Fibroblast of lung (primary cell): ENCODE results near the gene CTDSP2. TPM values are rescaled to one million over a fixed set of nuclear protein-coding genes. Genes with fewer than 3 reads are reported as not detected.

ENCODE experiments used
- DNase-seq, 2 donors: peaks; one replicate each; pipeline versions ENCODE4 v3.0.0 to v3.0.0-alpha.2; 2010; ENCODE audit warnings: low read depth in 2 of 2
- H2AFZ ChIP-seq: 2 replicates; pipeline ENCODE4 v1.5.1; 2012; ENCODE audit warnings: low read length, control low read depth, inconsistent platforms
- H3K27ac ChIP-seq: 2 replicates; pipeline ENCODE4 v1.5.1; 2011; ENCODE audit warnings: low read length, control low read depth; ENCODE audit not compliant: insufficient read depth
- H3K27me3 ChIP-seq: 2 replicates; pipeline ENCODE4 v1.5.1; 2011; ENCODE audit warnings: mild to moderate bottlenecking, low read length; ENCODE audit not compliant: control insufficient read depth, insufficient read depth
- H3K36me3 ChIP-seq: 2 replicates; pipeline ENCODE4 v1.5.1; 2011; ENCODE audit warnings: low read length; ENCODE audit not compliant: control insufficient read depth, insufficient read depth
- H3K4me1 ChIP-seq: 2 replicates; pipeline ENCODE4 v1.5.1; 2011; ENCODE audit warnings: low read length; ENCODE audit not compliant: control insufficient read depth, insufficient read depth; ENCODE audit errors: extremely low read depth
- H3K4me2 ChIP-seq: 2 replicates; pipeline ENCODE4 v1.5.1; 2011; ENCODE audit warnings: low read length, control low read depth; ENCODE audit not compliant: insufficient read depth; ENCODE audit errors: extremely low read depth
- H3K4me3 ChIP-seq, 4 experiments: fragments of 200-600 bp in 1 of 4; sonication (generic) in 1 of 4; replicated peaks in 1 of 4; 2 replicates each; pipeline ENCODE4 v1.5.1; 2011 to 2016; ENCODE audit warnings: low read length in 4 of 4, low read depth in 3 of 4, mild to moderate bottlenecking in 3 of 4, control low read depth in 2 of 4, inconsistent platforms in 1 of 4, mixed read lengths in 1 of 4; ENCODE audit not compliant: insufficient read depth in 1 of 4; ENCODE audit errors: control extremely low read depth in 1 of 4
- H3K79me2 ChIP-seq: 2 replicates; pipeline ENCODE4 v1.5.1; 2012; ENCODE audit warnings: mild to moderate bottlenecking, low read length, inconsistent platforms; ENCODE audit not compliant: control insufficient read depth, insufficient read depth
- H3K9ac ChIP-seq: 2 replicates; pipeline ENCODE4 v1.5.1; 2011; ENCODE audit warnings: mild to moderate bottlenecking, low read length, control low read depth; ENCODE audit not compliant: insufficient read depth
- H3K9me3 ChIP-seq: 2 replicates; pipeline ENCODE4 v1.5.1; 2012; ENCODE audit warnings: low read depth, low read length; ENCODE audit not compliant: control insufficient read depth, insufficient read depth
- H4K20me1 ChIP-seq: 2 replicates; pipeline ENCODE4 v1.5.1; 2011; ENCODE audit warnings: low read length; ENCODE audit not compliant: control insufficient read depth, insufficient read depth; ENCODE audit errors: extremely low read depth
- EZH2 ChIP-seq: IDR thresholded peaks from 2 replicates; pipeline ENCODE4 v1.5.1; 2012; ENCODE audit warnings: low read length, control low read depth, mild to moderate bottlenecking; ENCODE audit errors: missing control alignments
- polyA plus RNA-seq, 2 donors: library from polyadenylated mRNA; depleted of rRNA in 1 of 2; stranded (reverse) in 1 of 2; unstranded in 1 of 2; fragments of >200 nt; gene quantifications; 2 replicates each; pipeline ENCODE4 v1.2.1, GENCODE V29; 2011 to 2012; ENCODE audit warnings: missing spikeins in 1 of 2
- total RNA-seq: library from RNA; depleted of rRNA; stranded (reverse); fragments of >200 nt; gene quantifications from 2 replicates; pipeline ENCODE4 v1.2.1, GENCODE V29; 2014
- TF ChIP-seq, protein P1 (sequence below), 2 donors: IDR thresholded peaks in 1 of 2; conservative IDR thresholded peaks in 1 of 2; 1 replicate in 1 of 2; 2 replicates in 1 of 2; pipeline ENCODE4 v1.5.1; 2011 to 2012; ENCODE audit warnings: low read length in 2 of 2, control low read depth in 1 of 2, inconsistent platforms in 1 of 2, low read depth in 1 of 2, mild to moderate bottlenecking in 1 of 2

Gene CTDSP2
- total and polyA plus RNA-seq, 2 donors (not counting 1 experiment from before 2014, with no cell fraction given): 92.0 to 208 TPM

DNA sequence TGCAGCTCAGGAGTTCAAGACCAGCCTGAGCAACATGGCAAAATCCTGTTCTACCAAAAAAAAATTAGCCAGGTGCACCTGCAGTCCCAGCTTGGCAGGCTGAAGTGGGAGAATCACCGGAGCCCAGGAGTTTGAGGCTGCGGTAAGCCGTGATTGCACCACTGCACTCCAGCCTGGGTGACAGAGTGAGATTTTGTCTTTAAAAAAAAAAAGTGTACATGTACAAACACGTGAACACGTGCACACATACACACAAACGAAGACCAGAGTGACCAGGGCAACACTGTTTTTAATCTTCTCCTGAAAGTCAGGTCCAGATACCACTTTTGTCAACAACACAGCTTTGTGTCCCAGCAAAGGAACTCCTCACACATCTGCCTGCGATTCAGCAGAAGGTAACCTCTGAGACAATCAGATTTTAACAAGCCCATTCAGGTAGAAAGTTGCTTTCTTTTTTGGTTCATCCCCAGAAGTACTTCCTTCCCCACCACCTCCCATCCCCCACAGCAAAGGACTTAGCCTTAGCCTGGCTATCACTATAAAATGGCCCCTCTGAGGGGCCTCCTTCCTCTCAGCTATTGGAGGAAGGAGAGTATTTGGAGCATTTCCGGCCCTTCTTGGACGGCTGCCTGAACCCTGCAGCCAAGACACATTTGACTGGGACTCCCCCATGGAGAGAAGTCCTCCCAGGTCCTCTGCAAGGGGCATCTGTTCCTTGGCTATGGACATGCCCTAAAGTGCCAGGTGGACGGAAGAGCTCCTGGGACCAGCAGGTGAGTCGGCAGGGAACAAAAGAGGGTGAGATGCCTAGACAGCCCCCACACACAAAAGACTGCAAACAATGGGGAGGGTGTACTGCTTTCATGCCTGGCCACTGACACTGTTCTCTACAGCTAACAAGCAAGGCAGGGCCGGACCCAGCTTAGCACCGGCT, 9.8 kb downstream of the CTDSP2 start:
- H3K4me1 ChIP-seq: peaks cover 70% of the 10 kb centered on the region
- peaks cover 2% of the 10 kb centered on the region for H4K20me1 ChIP-seq
- H3K4me2 ChIP-seq: peak overlapping the region; percentile 88
- DNase-seq: peak; percentile 81 to 83
- peaks cover 98% of the 10 kb centered on the region for H3K79me2 ChIP-seq
- peak overlapping the region; percentile 59 for H3K27ac ChIP-seq
- H3K4me3 ChIP-seq: peak overlapping the region; percentile 8 to 47 (median 27)
- no peaks in the 10 kb centered on the region for H3K9me3 ChIP-seq
- no peaks in the 10 kb centered on the region for H3K27me3 ChIP-seq
- peak overlapping the region; percentile 10 for H3K9ac ChIP-seq
- H2AFZ ChIP-seq: no peak overlapping the region
- no peak for TF ChIP-seq EZH2
- TF ChIP-seq, protein P1, sequence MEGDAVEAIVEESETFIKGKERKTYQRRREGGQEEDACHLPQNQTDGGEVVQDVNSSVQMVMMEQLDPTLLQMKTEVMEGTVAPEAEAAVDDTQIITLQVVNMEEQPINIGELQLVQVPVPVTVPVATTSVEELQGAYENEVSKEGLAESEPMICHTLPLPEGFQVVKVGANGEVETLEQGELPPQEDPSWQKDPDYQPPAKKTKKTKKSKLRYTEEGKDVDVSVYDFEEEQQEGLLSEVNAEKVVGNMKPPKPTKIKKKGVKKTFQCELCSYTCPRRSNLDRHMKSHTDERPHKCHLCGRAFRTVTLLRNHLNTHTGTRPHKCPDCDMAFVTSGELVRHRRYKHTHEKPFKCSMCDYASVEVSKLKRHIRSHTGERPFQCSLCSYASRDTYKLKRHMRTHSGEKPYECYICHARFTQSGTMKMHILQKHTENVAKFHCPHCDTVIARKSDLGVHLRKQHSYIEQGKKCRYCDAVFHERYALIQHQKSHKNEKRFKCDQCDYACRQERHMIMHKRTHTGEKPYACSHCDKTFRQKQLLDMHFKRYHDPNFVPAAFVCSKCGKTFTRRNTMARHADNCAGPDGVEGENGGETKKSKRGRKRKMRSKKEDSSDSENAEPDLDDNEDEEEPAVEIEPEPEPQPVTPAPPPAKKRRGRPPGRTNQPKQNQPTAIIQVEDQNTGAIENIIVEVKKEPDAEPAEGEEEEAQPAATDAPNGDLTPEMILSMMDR (conservative IDR thresholded peaks at IDR 0.05 in 1 of 2, IDR thresholded peaks at IDR 0.05 in 1 of 2; ENCODE audit: low read depth in 1 of 2, low read length in 2 of 2): no peak
- H3K36me3 ChIP-seq: no peaks in the 10 kb centered on the region

DNA sequence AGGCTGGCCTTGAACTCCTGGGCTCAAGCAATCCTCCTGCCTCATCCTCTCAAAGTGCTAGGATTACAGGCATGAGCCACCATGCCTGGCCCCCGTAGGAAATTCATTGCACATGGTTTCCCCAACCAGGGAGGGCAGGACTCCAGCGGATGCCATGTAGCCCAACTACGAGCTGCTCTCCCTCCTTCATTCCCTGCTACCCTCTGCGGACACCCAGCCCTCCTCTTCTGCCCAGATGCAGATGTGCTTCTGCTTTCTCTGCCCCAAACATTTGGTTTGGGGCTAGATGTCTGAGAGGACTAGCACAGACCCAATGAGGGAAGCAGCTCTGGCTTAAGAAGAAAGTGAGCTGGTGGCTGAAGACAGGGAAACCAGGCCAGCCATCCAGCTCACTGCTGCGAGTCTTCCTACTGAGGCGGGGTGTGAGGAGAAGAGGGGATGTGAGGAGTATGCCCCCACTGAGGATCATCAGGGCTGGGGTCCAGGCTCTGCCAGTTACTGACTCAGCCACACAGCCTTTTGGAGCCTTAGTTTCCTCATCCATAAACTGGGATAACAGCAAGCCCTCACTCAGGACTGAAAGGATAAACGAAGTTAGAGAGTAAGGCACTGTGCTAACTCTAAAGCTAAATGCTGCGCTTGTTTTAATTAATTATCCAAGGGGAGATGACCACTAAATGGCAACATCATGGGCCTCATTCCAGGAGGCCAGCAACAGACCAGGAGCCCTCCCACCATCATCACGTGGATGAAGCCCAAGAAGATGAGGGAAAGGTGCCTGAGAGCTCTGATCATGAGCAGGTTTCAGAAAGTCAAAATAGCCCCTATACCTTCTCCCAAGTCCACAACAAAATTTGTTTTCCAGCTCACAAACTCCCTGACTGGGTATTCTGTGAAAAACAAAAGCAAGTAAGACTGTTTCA, 10.9 kb downstream of the CTDSP2 start:
- peaks cover 2% of the 10 kb centered on the region for H4K20me1 ChIP-seq
- peak overlapping the region; percentile 88 for H3K4me2 ChIP-seq
- H3K4me1 ChIP-seq: peaks cover 66% of the 10 kb centered on the region
- H3K9ac ChIP-seq: no peak overlapping the region
- H3K79me2 ChIP-seq: peaks cover 98% of the 10 kb centered on the region
- no peaks in the 10 kb centered on the region for H3K36me3 ChIP-seq
- TF ChIP-seq, protein P1 (conservative IDR thresholded peaks at IDR 0.05 in 1 of 2, IDR thresholded peaks at IDR 0.05 in 1 of 2; ENCODE audit: low read depth in 1 of 2, low read length in 2 of 2): no peak
- DNase-seq: no peak
- H3K27me3 ChIP-seq: no peaks in the 10 kb centered on the region
- no peaks in the 10 kb centered on the region for H3K9me3 ChIP-seq
- H3K4me3 ChIP-seq: peak overlapping the region in 2 of 4 experiments; percentile 24 to 29
- H2AFZ ChIP-seq: no peak overlapping the region
- peak overlapping the region; percentile 59 for H3K27ac ChIP-seq
